Hematopoietic multipotent progenitor cell treated with erythropoietin and hydrocortisone succinate and interleukin-3 and kit ligand, for 8 days (in vitro differentiated cells): ENCODE data around the gene ITFG2.
"Not testable (repeated sequence)": the region's sequence is repeated elsewhere in the genome, so short reads cannot be mapped to it uniquely, and the experiment has no call there.

Source experiments
- DNase-seq: peaks from one replicate; pipeline ENCODE4 v3.0.0-alpha.2; 2015

The ITFG2 gene

DNA sequence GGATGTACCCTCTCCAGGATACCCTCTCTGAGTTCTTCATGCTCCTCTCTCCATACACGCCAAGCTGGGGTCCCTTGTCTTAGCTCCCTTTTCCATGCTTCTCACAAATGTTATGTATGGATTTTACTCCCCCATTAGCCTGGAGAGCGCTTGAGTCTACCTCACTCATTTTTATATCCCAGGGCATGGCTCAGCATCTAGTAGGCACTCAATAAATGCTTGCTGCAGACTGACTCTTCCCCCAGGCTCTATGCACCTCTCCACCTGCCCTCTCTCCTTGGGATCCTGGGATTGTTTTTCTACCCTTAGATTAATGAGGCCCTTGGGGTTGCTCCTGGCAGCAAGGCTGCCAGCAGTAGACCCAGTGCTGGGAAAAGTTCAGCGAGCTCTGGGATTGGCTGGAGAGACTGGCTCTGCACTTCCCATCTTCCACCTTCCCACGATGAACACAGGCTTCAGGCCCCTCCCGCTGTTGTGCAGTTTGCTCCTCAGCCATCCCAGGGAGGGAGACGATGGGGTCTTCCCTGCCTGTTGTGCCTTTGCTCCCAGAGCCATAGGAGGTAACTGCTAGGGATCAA lies 20.2 kb downstream of the ITFG2 start:
- DNase-seq: no peak

DNA sequence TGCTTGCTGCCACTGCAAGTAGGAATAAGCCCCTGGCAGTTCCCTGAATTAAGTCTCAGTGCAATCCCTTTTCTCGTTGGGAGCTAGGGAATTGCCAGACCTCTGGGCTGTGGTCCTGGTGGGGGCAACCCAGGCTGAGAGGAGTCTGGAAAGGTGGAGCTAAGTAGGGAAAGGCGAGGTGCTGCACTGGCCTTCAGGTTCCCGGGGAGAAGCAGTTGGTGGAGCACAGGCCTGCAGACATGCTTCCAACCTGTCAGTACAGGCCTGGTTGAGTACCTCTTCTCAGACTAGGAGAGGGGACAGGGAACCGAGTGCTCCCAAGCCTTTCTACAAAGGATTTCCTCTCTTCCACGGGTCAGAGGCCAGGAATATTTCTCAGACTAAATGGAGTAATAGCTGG lies 20.9 kb downstream of the ITFG2 start:
- no peak for DNase-seq

DNA sequence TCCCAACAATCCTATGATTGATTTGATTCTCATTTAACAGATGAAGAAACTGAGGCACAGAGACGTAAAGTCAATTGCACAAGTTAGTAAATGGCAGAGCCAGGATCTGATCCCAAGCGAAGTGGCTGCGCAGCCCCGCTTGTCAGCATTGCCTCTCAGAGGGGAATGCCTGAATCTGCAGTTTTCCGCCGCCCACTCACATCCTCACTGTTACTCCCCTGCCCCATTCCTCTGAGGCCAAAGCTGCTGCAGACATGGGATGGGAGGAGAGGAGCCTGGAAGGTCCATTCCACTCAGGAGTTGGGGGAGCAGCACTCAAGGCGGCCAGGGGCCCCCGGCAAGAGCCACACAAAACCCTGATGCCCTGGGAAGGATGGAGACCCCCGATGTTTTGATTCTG lies 21.3 kb downstream of the ITFG2 start:
- DNase-seq: no peak

DNA sequence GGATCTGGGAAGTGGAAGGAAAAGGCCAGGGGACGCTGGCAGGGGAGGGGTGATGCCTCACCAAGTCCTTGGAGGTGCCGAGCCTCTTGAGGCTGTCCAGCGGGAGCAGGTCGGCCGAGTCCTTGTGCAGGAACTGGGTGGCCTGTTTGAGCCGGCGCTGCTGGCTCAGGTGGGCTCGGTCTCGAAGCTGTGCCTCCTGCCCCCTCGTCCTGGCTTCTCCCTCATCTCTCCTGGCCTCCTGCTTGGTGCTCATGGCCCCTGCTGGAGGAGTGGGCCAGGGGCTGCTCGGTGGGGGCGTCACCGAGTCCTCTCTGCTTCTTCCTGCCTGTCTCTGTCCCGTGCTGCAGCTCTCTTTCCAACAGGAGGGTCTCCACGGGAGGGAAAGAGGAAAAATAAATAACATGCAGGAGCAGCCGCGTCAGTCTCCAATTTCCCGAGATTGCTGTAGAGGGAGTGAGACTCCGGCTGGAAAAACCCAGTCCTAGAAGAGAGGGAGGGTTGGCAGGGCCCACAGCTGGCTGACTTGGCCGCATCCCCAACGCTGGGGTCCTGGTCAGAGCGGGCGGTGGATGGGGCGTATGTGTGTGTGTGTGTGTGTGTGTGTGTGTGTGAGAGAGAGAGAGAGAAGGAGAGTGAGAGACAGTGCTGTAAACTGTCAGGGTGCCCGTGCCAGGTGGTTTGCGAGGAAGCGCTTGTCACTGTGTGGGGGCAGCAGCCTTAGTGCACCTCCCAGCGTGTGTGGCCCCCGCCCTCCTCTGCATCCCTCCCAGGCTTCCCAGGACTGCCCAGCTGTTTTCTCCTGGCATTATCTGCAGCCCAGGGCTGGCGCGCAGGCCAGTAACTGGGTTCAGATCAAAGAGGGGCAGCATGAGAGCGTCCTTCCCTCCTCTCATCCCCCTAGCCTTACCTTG lies 22.4 kb downstream of the ITFG2 start, which contains the start of gene NRIP2:
Gene NRIP2, minus strand, starts transcription at position 455 of the 911 bp plus-strand sequence. Its CDS starts 52 bp downstream, at position 403.
- no peak for DNase-seq

DNA sequence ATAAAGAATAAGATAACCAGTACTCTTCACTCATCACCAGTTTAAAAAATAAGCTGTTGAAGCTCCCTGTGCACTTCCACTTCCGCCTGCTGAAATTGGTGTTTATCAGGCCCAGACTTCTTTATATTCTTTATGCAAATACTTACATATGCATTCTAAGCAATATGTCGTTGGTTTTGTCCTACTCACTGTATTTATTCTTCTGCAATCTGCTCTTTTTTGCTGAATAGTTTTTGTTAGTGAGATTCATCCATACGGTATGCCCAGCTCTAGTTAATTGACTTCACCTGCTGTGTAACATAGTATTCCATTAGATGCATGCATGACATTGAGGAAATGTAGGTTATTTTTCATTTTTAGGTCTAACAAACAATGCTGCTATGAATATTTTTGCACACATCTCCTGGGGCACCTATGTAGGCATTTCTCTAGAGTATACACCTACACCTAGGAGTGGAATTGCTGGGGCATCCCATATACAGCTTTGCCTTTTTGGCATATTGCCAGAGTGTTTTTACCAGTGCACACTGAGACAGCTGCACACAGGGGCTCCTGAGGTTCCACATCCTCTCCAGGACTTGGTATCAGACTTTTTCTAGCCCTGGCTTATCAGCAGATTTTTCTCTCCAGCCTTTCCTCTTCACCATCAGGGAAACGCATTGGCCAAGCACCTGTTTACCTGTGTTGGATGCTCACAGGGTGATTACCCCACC lies 23.4 kb downstream of the ITFG2 start:
- no peak for DNase-seq

- DNase-seq: no peak
Observed at GRCh38 chr12:2836574-2836973, 24.1 kb downstream of the ITFG2 start.

- peak; percentile 90 for DNase-seq
Observed at GRCh38 chr12:2841056-2841650, 28.7 kb downstream of the ITFG2 start.

DNA sequence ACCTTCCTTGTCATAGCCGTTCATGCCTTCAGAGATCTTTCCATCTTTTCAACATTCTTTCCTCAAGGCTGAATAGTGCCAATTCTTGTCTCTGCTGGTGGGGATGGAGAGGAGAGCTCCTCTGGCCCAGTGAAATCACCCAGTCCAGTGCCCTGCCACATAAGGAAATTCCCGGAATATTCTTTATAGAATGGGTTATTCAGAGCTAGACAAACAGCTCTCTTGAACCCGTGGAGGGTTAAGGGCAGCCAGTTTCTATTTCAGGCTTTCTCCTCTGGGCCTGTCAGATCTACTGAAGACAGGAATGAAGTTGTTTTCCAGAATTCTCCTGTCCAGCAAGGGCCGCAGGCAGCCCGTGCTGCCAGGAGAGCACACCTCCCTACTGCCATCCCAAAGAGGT lies 30.5 kb downstream of the ITFG2 start:
- no peak for DNase-seq

DNA sequence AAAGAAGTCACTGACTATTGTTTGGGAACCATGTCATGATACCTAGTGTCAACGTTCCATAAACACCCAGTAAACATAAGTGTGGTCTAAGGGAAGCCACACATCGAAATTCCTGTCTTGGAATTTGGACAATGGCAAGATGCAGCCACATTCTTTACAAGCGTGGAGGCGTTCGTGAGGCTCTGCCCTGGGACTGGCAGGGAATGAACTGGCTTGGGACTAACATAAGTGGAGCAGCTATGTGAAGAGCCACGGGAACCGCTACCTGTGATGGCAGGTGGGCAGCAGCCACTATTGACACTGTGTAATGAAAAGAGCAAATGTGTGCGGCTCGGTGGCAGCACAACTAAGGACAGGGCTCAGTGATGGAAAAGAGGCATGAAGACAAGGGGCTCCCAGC lies 32.3 kb downstream of the ITFG2 start:
- DNase-seq: no peak

DNA sequence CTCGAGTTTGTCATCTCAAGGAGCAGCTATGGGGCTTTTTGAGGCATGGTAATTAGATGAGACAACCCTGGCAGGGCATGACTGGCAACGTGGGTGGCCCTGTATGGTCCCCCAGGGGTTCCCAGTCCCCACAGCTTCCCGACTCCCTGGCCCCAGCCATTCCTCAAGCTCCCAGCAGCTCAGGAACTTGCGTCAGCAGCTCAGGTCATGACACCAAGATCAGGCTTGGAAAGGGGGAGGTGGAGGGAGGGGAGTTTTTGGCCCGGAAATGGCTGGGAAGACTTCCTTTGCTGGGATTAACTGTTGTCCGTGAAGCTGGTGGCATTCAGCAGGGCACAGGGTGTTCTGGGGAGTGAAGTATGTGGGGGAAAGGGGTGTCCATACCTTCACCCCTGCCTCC lies 32.8 kb downstream of the ITFG2 start:
- no peak for DNase-seq

DNA sequence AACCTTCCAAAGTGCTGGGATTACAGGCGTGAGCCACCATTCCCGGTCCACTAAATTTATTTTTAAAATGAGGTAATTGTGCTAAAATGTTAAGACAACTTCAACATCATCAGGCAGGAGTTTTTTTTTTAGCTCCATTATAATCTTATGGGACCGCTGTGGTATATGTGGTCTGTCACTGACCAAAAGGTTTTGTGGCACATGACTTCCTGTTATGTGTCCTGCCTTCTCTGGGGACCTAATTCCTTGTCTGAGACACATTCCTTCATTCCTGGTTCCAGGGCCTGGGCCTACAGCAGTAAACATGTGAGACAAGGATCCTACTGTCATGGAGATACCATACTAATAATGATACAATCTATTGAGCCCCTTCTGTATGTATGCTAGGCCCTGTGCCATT lies 39.5 kb downstream of the ITFG2 start:
- no peak for DNase-seq

DNA sequence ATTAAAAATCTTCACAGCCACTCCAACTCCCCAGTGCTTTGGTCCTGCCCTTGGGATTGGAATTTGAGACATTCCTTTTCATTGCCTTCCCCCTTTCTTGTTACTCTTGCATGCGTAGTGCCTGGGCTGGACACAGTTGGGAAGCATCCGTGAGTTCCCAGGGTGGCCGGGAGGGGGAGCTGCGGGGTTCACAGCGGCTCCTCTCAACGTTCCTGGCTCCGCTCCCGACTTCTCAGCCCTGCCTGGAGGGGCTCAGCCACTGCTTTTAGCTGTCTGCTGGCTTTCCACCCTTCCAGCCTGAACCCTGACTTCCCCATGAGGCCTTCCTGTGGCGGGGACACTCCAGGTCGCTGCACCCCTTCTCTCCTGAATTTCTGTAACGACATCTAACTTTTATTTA lies 41.2 kb downstream of the ITFG2 start:
- DNase-seq: peak; percentile 68

GRCh38 chr12:2854669-2855453 lies 42.4 kb downstream of the ITFG2 start:
- no peak for DNase-seq

GRCh38 chr12:2855546-2855945 lies 43.1 kb downstream of the ITFG2 start:
- no peak for DNase-seq

DNA sequence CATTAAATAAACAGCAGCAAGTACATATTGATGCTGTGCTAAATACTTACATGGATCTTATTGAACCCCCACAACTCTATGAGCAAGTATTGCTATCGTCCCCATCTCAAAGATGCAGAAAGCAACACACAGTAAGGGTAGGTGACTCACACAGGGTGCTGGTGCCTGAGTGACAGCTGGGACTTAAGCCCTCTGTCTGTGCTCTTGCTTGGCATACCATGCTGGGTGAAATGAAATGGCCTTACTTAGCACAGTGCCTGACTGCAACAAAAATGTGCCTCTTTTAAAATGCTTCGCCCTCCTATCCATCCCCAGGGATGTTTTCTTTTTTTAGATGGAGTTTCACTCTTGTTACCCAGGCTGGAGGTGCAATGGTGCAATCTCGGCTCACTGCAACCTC lies 43.6 kb downstream of the ITFG2 start:
- no peak for DNase-seq

- no peak for DNase-seq
Observed at GRCh38 chr12:2857021-2857431, 44.6 kb downstream of the ITFG2 start, which contains the start of gene TEX52. TSS of gene TEX52 (minus strand) at chr12:2857039. CDS start at chr12:2857026, 13 bp downstream.

GRCh38 chr12:2857576-2857975 lies 45.1 kb downstream of the ITFG2 start:
- no peak for DNase-seq

DNA sequence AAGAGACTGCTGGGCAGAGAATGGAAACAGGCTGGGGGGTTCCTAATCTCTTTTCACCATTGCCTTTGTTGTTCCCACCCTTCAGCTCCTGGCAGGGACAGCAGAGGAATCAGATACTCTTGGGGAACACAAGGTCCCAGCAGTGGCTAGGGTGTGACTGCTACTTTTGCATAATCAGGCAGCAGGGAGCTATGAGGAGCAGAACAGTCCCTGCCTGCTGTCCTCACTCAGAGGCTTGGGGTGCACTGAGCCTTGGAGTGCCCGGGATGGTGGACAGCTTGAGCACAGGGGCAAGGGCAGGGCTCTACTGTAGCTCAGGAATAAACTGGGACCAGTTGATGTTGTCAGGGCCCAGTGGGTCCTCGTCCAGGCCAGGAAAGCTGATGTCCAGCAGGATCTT lies 45.9 kb downstream of the ITFG2 start:
- peak; percentile 33 for DNase-seq

- DNase-seq: no peak
Observed at GRCh38 chr12:2858944-2859421, 46.5 kb downstream of the ITFG2 start.

DNA sequence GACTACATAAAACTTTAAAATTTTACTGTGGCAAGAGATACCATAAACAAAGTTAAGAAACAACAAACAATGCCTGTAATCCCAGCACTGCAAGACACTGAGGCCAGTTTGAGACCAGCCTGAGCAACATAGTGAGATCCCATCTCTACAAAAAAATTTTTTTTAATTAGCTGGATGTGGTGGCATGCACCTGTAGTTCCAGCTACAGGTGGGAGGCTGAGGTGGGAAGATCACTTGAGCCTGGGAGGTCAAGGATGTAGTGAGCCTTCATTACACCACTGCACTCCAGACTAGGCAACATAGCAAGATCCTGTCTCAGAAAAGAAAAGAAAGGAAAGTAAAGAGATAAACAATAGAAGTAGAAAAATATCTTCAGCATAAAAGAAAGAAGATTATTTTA lies 47.7 kb downstream of the ITFG2 start:
- DNase-seq: no peak

DNA sequence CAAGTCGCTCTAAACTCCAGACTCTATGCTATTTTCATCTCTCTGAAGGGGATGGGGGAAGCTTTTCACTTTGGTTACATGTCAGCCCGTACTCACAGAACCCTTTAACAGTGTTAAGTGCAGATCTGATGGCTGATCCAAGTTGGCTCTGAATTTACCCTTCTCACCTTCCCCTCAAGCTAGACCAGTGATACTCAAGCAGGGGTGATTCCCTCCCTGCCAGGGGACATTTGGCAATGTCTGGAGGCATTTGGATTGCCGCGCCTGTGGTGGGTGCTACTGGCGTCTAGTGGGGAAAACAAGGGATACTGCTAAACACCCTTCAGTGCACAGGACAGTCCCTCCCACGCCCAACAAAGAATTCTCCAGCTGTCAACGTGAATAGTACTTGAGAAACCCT lies 50.4 kb downstream of the ITFG2 start:
- no peak for DNase-seq

- DNase-seq: not testable (repeated sequence)
Observed at GRCh38 chr12:2863402-2863801, 50.9 kb downstream of the ITFG2 start.
